Activated naive CD4-positive, alpha-beta T cell treated with anti-CD3 and anti-CD28 coated beads, Interleukin-2, amount 50 U/mL, for 24 hours (primary cell): Measurements from ENCODE around the gene PATJ.
"Not testable (repeated sequence)": the region's sequence is repeated elsewhere in the genome, so short reads cannot be mapped to it uniquely, and the experiment has no call there.

ENCODE experiments used
- H3K27ac Mint-ChIP-seq: one replicate; pipeline ENCODE4 v1.8.0; 2021; ENCODE audit warnings: mild to moderate bottlenecking, mixed read lengths
- H3K27me3 Mint-ChIP-seq: one replicate; pipeline ENCODE4 v1.8.0; 2021; ENCODE audit warnings: mixed read lengths
- H3K36me3 Mint-ChIP-seq: one replicate; pipeline ENCODE4 v1.8.0; 2021; ENCODE audit warnings: mixed read lengths
- H3K4me1 Mint-ChIP-seq: one replicate; pipeline ENCODE4 v1.8.0; 2021; ENCODE audit warnings: mixed read lengths
- H3K4me3 Mint-ChIP-seq: one replicate; pipeline ENCODE4 v1.8.0; 2021; ENCODE audit warnings: mild to moderate bottlenecking, mixed read lengths
- H3K9me3 Mint-ChIP-seq: one replicate; pipeline ENCODE4 v1.8.0; 2021; ENCODE audit warnings: mixed read lengths

The PATJ gene

GRCh38 chr1:62175568-62176179, 433.4 kb downstream of the PATJ start:
- H3K4me1 Mint-ChIP-seq, result no peaks in the 10 kb centered on the region
- peaks cover 2% of the 10 kb centered on the region for H3K27me3 Mint-ChIP-seq

GRCh38 chr1:62176597-62177312, 434.5 kb downstream of the PATJ start:
- no peak overlapping the region for H3K4me3 Mint-ChIP-seq

More at GRCh38 chr1:62175568-62176179, 433.4 kb downstream of the PATJ start:
- no peaks in the 10 kb centered on the region for H3K9me3 Mint-ChIP-seq
- H3K4me3 Mint-ChIP-seq, result no peak overlapping the region
- H3K36me3 Mint-ChIP-seq, result no peaks in the 10 kb centered on the region
- no peak overlapping the region for H3K27ac Mint-ChIP-seq

GRCh38 chr1:62177621-62178020, 435.3 kb downstream of the PATJ start:
- H3K27ac Mint-ChIP-seq, result no peak overlapping the region
- peaks cover 2% of the 10 kb centered on the region for H3K27me3 Mint-ChIP-seq
- H3K4me1 Mint-ChIP-seq, result no peaks in the 10 kb centered on the region
- H3K9me3 Mint-ChIP-seq, result no peaks in the 10 kb centered on the region
- H3K36me3 Mint-ChIP-seq, result no peaks in the 10 kb centered on the region
- H3K4me3 Mint-ChIP-seq, result no peak overlapping the region

More at GRCh38 chr1:62176597-62177312, 434.5 kb downstream of the PATJ start:
- Mint-ChIP-seq H3K9me3 (no peaks in the 10 kb centered on the region), H3K27ac (no peak overlapping the region), H3K27me3 (peaks cover 2% of the 10 kb centered on the region), H3K36me3 (no peaks in the 10 kb centered on the region), H3K4me1 (no peaks in the 10 kb centered on the region)

GRCh38 chr1:62178372-62178771, 436.1 kb downstream of the PATJ start:
- no peak overlapping the region for H3K4me3 Mint-ChIP-seq
- H3K27ac Mint-ChIP-seq, result no peak overlapping the region
- H3K27me3 Mint-ChIP-seq, result peaks cover 2% of the 10 kb centered on the region
- H3K36me3 Mint-ChIP-seq, result no peaks in the 10 kb centered on the region
- H3K4me1 Mint-ChIP-seq, result no peaks in the 10 kb centered on the region
- no peaks in the 10 kb centered on the region for H3K9me3 Mint-ChIP-seq

- not testable (repeated sequence) for H3K4me1 Mint-ChIP-seq, H3K4me3 Mint-ChIP-seq, H3K27ac Mint-ChIP-seq, H3K36me3 Mint-ChIP-seq, H3K9me3 Mint-ChIP-seq, H3K27me3 Mint-ChIP-seq
Observed at GRCh38 chr1:62180054-62180453, 437.8 kb downstream of the PATJ start.

GRCh38 chr1:62180639-62181038, 438.4 kb downstream of the PATJ start:
- no peak overlapping the region for H3K4me3 Mint-ChIP-seq
- H3K27me3 Mint-ChIP-seq, result no peaks in the 10 kb centered on the region
- H3K9me3 Mint-ChIP-seq, result no peaks in the 10 kb centered on the region
- no peak overlapping the region for H3K27ac Mint-ChIP-seq
- H3K36me3 Mint-ChIP-seq, result no peaks in the 10 kb centered on the region
- H3K4me1 Mint-ChIP-seq, result no peaks in the 10 kb centered on the region

DNA sequence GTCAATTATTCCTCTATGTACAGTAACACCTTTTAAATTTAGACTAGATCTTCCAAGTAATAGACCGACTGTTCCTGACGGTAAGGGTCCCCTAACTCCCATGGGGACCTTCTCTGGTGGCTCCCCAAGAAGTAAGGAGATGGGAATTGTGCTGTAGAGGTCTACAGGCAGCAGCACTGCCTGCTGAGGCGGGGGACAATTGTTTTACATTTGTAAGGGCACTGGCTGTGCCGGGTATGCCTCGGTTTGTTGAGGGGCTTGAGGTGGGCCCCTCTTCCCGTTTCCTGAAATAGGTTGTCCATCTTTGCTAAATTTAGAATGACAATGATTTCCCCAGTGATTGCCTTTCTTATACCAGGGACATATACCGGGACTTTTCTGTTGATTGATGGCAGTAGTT, 439.3 kb downstream of the PATJ start:
- Mint-ChIP-seq H3K36me3 (no peaks in the 10 kb centered on the region), H3K27me3 (no peaks in the 10 kb centered on the region), H3K9me3 (no peaks in the 10 kb centered on the region), H3K4me3 (no peak overlapping the region), H3K4me1 (no peaks in the 10 kb centered on the region), H3K27ac (no peak overlapping the region)

- H3K27me3 Mint-ChIP-seq, H3K9me3 Mint-ChIP-seq, H3K4me1 Mint-ChIP-seq, H3K36me3 Mint-ChIP-seq, H3K4me3 Mint-ChIP-seq, H3K27ac Mint-ChIP-seq: not testable (repeated sequence)
Observed at GRCh38 chr1:62182157-62182556, 439.9 kb downstream of the PATJ start.

- not testable (repeated sequence) for H3K36me3 Mint-ChIP-seq, H3K9me3 Mint-ChIP-seq, H3K4me3 Mint-ChIP-seq, H3K27me3 Mint-ChIP-seq, H3K27ac Mint-ChIP-seq, H3K4me1 Mint-ChIP-seq
Observed at GRCh38 chr1:62183164-62184020, 441.1 kb downstream of the PATJ start.

GRCh38 chr1:62184336-62184735, 442.1 kb downstream of the PATJ start:
- H3K27ac Mint-ChIP-seq, result no peak overlapping the region

GRCh38 chr1:62185233-62185632, 443.0 kb downstream of the PATJ start:
- H3K27ac Mint-ChIP-seq, result not testable (repeated sequence)

More at GRCh38 chr1:62184336-62184735, 442.1 kb downstream of the PATJ start:
- Mint-ChIP-seq H3K27me3 (no peaks in the 10 kb centered on the region), H3K4me3 (no peak overlapping the region), H3K36me3 (no peaks in the 10 kb centered on the region), H3K9me3 (no peaks in the 10 kb centered on the region), H3K4me1 (no peaks in the 10 kb centered on the region)

GRCh38 chr1:62185677-62186076, 443.4 kb downstream of the PATJ start:
- no peak overlapping the region for H3K27ac Mint-ChIP-seq
- H3K4me1 Mint-ChIP-seq, result no peaks in the 10 kb centered on the region
- H3K9me3 Mint-ChIP-seq, result no peaks in the 10 kb centered on the region
- H3K36me3 Mint-ChIP-seq, result no peaks in the 10 kb centered on the region
- H3K27me3 Mint-ChIP-seq, result no peaks in the 10 kb centered on the region
- no peak overlapping the region for H3K4me3 Mint-ChIP-seq

More at GRCh38 chr1:62185233-62185632, 443.0 kb downstream of the PATJ start:
- H3K27me3 Mint-ChIP-seq, H3K4me1 Mint-ChIP-seq, H3K4me3 Mint-ChIP-seq, H3K36me3 Mint-ChIP-seq, H3K9me3 Mint-ChIP-seq: not testable (repeated sequence)

- H3K27me3 Mint-ChIP-seq, result peaks cover under 1% of the 10 kb centered on the region
- no peak overlapping the region for H3K4me3 Mint-ChIP-seq
- H3K9me3 Mint-ChIP-seq, result no peaks in the 10 kb centered on the region
- H3K4me1 Mint-ChIP-seq, result no peaks in the 10 kb centered on the region
- no peaks in the 10 kb centered on the region for H3K36me3 Mint-ChIP-seq
- H3K27ac Mint-ChIP-seq, result no peak overlapping the region
Observed at GRCh38 chr1:62187548-62187947, 445.3 kb downstream of the PATJ start.

GRCh38 chr1:62188111-62188510, 445.8 kb downstream of the PATJ start:
- Mint-ChIP-seq H3K4me1 (no peaks in the 10 kb centered on the region), H3K36me3 (no peaks in the 10 kb centered on the region), H3K27me3 (peaks cover 2% of the 10 kb centered on the region), H3K9me3 (no peaks in the 10 kb centered on the region), H3K27ac (no peak overlapping the region), H3K4me3 (no peak overlapping the region)

DNA sequence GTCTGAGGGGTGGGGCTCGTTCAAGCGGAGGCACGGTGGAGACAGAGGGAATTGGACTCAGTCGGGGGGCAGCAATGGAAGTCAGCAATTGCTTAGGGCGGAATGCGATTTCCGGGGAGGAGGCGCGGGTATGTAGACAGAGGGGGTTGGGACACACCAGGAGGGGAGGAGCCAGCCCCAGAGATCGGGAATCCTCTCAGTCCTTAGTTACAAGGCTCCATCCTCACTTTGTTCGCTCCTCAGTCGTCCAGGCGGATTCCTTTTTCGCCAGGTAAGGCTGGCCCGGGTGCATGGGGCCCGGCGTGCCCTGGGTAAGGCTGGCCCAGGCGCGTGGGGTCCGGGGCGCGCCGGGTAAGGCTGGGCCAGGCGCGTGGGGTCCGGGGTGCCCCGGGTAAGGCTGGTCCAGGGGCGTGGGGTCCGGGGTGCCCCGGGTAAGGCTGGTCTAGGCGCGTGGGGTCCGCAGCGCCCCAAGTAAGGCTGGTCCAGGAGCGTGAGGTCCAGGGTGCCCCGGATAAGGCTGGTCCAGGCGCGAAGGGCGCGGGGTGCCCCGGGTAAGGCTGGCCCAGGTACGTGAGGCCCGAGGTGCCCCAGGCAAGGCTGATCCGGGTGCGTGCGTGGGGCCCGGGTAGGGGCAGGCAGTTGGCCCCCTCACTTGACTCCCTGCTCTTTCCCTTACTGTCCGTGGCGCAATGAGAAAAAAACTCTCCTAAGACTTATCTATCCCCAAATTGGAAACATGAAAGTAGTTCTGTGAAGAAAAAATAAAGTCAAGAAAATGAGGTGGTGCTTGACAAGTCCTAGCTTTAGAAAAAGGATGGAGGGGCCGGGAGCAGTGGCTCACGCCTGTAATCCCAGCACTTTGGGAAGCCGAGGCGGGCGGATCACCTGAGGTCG, 452.6 kb downstream of the PATJ start, which contains the start of gene L1TD1:
Gene L1TD1, plus strand, starts transcription at position 199 of the 894 bp plus-strand sequence. CDS start 11,780 bp downstream, outside the sequence.
- no peaks in the 10 kb centered on the region for H3K9me3 Mint-ChIP-seq
- peaks cover 6% of the 10 kb centered on the region for H3K4me1 Mint-ChIP-seq
- H3K27me3 Mint-ChIP-seq, result peaks cover 24% of the 10 kb centered on the region
- peaks cover 3% of the 10 kb centered on the region for H3K36me3 Mint-ChIP-seq
- no peak within 1 kb of the TSS for H3K4me3 Mint-ChIP-seq
- H3K27ac Mint-ChIP-seq, result no peak within 1 kb of the TSS
